Lower lobe of right lung (tissue), 2 donors: ENCODE measurements around the gene MACROH2A1. TPM values are rescaled to one million over a fixed set of nuclear protein-coding genes. Genes with fewer than 3 reads are reported as not detected.

ENCODE experiments used
- ATAC-seq, 2 donors: fragments of 200-7000 bp; cut with Tn5 transposase; one replicate each; pipeline ENCODE4 v1.9.1; 2020 to 2022; ENCODE audit warnings: mild to moderate bottlenecking in 2 of 2, moderate library complexity in 2 of 2
- DNase-seq: peaks from one replicate; pipeline ENCODE4 v3.0.0-alpha.2; 2020
- H3K27ac ChIP-seq: fragments of 200-600 bp; one replicate; pipeline ENCODE4 v1.8.0; 2022
- H3K27me3 ChIP-seq: fragments of 200-600 bp; one replicate; pipeline ENCODE4 v1.8.0; 2022; ENCODE audit warnings: low read depth
- H3K36me3 ChIP-seq: fragments of 200-600 bp; one replicate; pipeline ENCODE4 v1.8.0; 2022; ENCODE audit warnings: mild to moderate bottlenecking
- H3K4me1 ChIP-seq: fragments of 200-600 bp; one replicate; pipeline ENCODE4 v1.8.0; 2022
- H3K4me3 ChIP-seq: fragments of 200-600 bp; one replicate; pipeline ENCODE4 v1.8.0; 2022; ENCODE audit warnings: mild to moderate bottlenecking
- H3K9me3 ChIP-seq: fragments of 200-600 bp; one replicate; pipeline ENCODE4 v1.8.0; 2022
- CTCF ChIP-seq: fragments of 200-600 bp; IDR thresholded peaks from one replicate; pipeline ENCODE4 v1.8.0; 2022; ENCODE audit warnings: antibody characterized with exemption, mild to moderate bottlenecking
- intact Hi-C: fragments of 100-400 bp; cut with DNase I; formaldehyde crosslinking; loops from one replicate; pipeline ENCODE4 v1.11.0; 2022
- total RNA-seq: library from RNA; stranded (reverse); fragmentation: NEBNext Ultra II Directional; extraction: Animal tissue kit (Norgen Biotek cat#: 25700); gene quantifications from one replicate; pipeline ENCODE4 v1.2.1, GENCODE V29; 2021
- donor health status: DM: no; HTN: yes; CAD: no; lungs with severe emphysema.

Gene MACROH2A1
- total RNA-seq, 1 donor from 2014 or later, result 258 TPM

GRCh38 chr5:135307143-135307903 is 91.7 kb downstream of the MACROH2A1 start:
- intact Hi-C loops, result no loop called here

GRCh38 chr5:135306557-135306956 is 92.5 kb downstream of the MACROH2A1 start:
- Histone ChIP-seq H3K27me3 (no peaks in the 10 kb centered on the region), H3K36me3 (no peaks in the 10 kb centered on the region), H3K4me1 (no peaks in the 10 kb centered on the region), H3K9me3 (no peaks in the 10 kb centered on the region), H3K4me3 (no peak overlapping the region), H3K27ac (no peak overlapping the region)
- DNase-seq, result no peak
- no peak for TF ChIP-seq CTCF
- intact Hi-C loops, result no loop called here
- ATAC-seq, result no peak

More at GRCh38 chr5:135307143-135307903, 91.7 kb downstream of the MACROH2A1 start:
- H3K9me3 ChIP-seq, result no peaks in the 10 kb centered on the region
- H3K36me3 ChIP-seq, result no peaks in the 10 kb centered on the region
- no peak for TF ChIP-seq CTCF
- no peak overlapping the region for H3K4me3 ChIP-seq
- no peaks in the 10 kb centered on the region for H3K27me3 ChIP-seq
- no peak overlapping the region for H3K27ac ChIP-seq
- no peaks in the 10 kb centered on the region for H3K4me1 ChIP-seq
- no peak for ATAC-seq
- DNase-seq, result no peak

- TF ChIP-seq CTCF, result no peak
- Histone ChIP-seq H3K4me1 (no peaks in the 10 kb centered on the region), H3K9me3 (no peaks in the 10 kb centered on the region), H3K27me3 (no peaks in the 10 kb centered on the region), H3K4me3 (no peak overlapping the region), H3K36me3 (no peaks in the 10 kb centered on the region), H3K27ac (no peak overlapping the region)
- intact Hi-C loops, result no loop called here
- ATAC-seq (no peak), DNase-seq (no peak)
These were observed 94.4 kb downstream of the MACROH2A1 start for GRCh38 chr5:135304352-135305221.

- Histone ChIP-seq H3K36me3 (no peaks in the 10 kb centered on the region), H3K4me1 (no peaks in the 10 kb centered on the region), H3K27ac (no peak overlapping the region), H3K4me3 (no peak overlapping the region), H3K27me3 (no peaks in the 10 kb centered on the region), H3K9me3 (no peaks in the 10 kb centered on the region)
- ATAC-seq (no peak), DNase-seq (no peak)
- intact Hi-C loops, result no loop called here
- no peak for TF ChIP-seq CTCF
These were observed 95.4 kb downstream of the MACROH2A1 start for GRCh38 chr5:135303582-135304173.

- Histone ChIP-seq H3K27me3 (no peaks in the 10 kb centered on the region), H3K27ac (no peak overlapping the region), H3K4me3 (no peak overlapping the region), H3K4me1 (no peaks in the 10 kb centered on the region), H3K9me3 (no peaks in the 10 kb centered on the region), H3K36me3 (no peaks in the 10 kb centered on the region)
- intact Hi-C loops, result no loop called here
- DNase-seq, result no peak
- no peak for TF ChIP-seq CTCF
- no peak for ATAC-seq
These were observed 101.9 kb downstream of the MACROH2A1 start for GRCh38 chr5:135296900-135297816.
